Osteocyte (in vitro differentiated cells): ENCODE results near the gene FNDC8. TPM values are rescaled to one million over a fixed set of nuclear protein-coding genes. Genes with fewer than 3 reads are reported as not detected.

ENCODE experiments used
- DNase-seq: peaks from one replicate; pipeline ENCODE4 v3.0.0; 2021; ENCODE audit warnings: mixed read lengths; ENCODE audit not compliant: unreplicated experiment; ENCODE audit errors: extremely low spot score
- H3K27ac Mint-ChIP-seq: one replicate; pipeline ENCODE4 v1.8.0; 2021; ENCODE audit warnings: mild to moderate bottlenecking, mixed read lengths; ENCODE audit not compliant: unreplicated experiment
- H3K27me3 Mint-ChIP-seq: one replicate; pipeline ENCODE4 v1.8.0; 2021; ENCODE audit warnings: mixed read lengths; ENCODE audit not compliant: unreplicated experiment
- H3K36me3 Mint-ChIP-seq: one replicate; pipeline ENCODE4 v1.8.0; 2021; ENCODE audit warnings: mixed read lengths; ENCODE audit not compliant: unreplicated experiment
- H3K4me1 Mint-ChIP-seq: one replicate; pipeline ENCODE4 v1.8.0; 2021; ENCODE audit warnings: mixed read lengths; ENCODE audit not compliant: unreplicated experiment
- H3K4me3 Mint-ChIP-seq: one replicate; pipeline ENCODE4 v1.8.0; 2021; ENCODE audit warnings: mild to moderate bottlenecking, moderate library complexity, mixed read lengths; ENCODE audit not compliant: unreplicated experiment
- H3K9me3 Mint-ChIP-seq: one replicate; pipeline ENCODE4 v1.8.0; 2021; ENCODE audit warnings: mixed read lengths; ENCODE audit not compliant: unreplicated experiment
- total RNA-seq: library from RNA; stranded (reverse); gene quantifications from 2 replicates; pipeline ENCODE4 v1.2.1, GENCODE V29; 2021
- TF ChIP-seq, protein P1 (sequence below): fragments of 200-600 bp; sonication (generic); IDR thresholded peaks from 2 replicates; pipeline ENCODE4 v1.5.0; 2021; ENCODE audit warnings: antibody characterized with exemption, mild to moderate bottlenecking, moderate library complexity

Gene FNDC8
- total RNA-seq, 1 donor from 2014 or later = not detected

DNA sequence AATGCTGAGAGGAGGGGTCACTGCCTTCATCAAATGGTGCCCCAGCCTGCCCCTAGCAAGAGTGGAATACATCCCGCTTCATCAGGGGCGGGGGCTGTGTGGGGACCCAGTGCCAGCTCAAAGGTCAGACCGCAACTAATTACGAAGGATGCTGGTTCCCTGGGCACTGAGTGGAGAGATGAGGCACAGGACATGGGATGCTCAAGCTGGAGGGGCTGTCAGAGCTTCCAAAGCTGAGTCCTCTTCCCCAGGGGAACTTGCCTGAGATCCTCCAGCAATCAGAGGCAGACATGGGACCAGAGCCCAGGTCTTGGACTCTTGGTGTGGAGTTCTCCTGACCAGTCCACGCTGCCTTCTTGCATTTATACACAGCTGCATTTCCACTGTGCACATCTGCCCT lies 45.1 kb downstream of the FNDC8 start:
- Mint-ChIP-seq H3K4me1 (no peaks in the 10 kb centered on the region), H3K4me3 (no peak overlapping the region), H3K9me3 (no peaks in the 10 kb centered on the region), H3K27me3 (peaks cover 15% of the 10 kb centered on the region), H3K36me3 (no peaks in the 10 kb centered on the region), H3K27ac (no peak overlapping the region)
- TF ChIP-seq, protein P1, sequence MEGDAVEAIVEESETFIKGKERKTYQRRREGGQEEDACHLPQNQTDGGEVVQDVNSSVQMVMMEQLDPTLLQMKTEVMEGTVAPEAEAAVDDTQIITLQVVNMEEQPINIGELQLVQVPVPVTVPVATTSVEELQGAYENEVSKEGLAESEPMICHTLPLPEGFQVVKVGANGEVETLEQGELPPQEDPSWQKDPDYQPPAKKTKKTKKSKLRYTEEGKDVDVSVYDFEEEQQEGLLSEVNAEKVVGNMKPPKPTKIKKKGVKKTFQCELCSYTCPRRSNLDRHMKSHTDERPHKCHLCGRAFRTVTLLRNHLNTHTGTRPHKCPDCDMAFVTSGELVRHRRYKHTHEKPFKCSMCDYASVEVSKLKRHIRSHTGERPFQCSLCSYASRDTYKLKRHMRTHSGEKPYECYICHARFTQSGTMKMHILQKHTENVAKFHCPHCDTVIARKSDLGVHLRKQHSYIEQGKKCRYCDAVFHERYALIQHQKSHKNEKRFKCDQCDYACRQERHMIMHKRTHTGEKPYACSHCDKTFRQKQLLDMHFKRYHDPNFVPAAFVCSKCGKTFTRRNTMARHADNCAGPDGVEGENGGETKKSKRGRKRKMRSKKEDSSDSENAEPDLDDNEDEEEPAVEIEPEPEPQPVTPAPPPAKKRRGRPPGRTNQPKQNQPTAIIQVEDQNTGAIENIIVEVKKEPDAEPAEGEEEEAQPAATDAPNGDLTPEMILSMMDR = no peak
- DNase-seq = no peak

DNA sequence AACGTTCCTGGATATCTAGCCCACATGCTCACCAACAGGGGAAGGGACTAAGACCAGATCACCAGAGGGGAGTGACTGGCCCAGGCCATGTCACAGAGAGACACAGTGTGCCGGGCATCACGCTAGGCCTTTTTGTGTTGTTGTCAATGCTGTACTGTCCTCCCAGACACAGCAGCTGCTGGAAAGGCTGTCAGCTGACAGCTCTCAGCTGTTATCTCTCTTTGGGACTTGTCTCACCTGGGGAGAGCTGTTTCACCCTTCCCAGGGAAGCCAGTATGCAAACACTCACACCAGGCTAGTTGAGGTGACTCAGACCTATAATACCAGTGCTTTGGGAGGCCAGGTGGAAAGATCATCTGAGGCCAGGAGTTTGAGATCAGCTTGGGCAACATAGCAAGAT lies 45.6 kb downstream of the FNDC8 start:
- TF ChIP-seq, protein P1 = no peak
- Mint-ChIP-seq H3K9me3 (no peaks in the 10 kb centered on the region), H3K36me3 (no peaks in the 10 kb centered on the region)

DNA sequence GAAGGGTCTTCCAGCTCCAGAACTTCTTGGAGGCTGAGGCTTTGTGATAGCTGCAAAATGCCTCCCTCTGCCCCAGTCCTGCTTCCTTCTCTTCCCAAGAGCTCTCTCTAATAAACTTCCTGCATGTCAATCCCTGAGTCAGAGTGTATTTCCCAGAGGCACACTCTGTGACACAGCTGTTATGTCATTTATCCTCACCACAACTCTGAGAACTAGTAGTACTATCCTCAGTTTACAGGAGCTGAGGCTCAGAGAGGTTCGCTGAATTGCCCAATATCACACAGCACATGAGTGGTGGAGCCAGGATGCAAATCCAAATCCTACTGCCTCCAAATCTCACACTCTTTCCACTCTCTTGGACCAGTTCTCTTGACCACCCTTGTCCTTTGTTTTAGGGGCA lies 46.3 kb downstream of the FNDC8 start:
- TF ChIP-seq, protein P1 = no peak
- Mint-ChIP-seq H3K36me3 (no peaks in the 10 kb centered on the region), H3K27me3 (peaks cover 10% of the 10 kb centered on the region), H3K27ac (no peak overlapping the region), H3K4me1 (no peaks in the 10 kb centered on the region), H3K4me3 (no peak overlapping the region), H3K9me3 (no peaks in the 10 kb centered on the region)
- no peak for DNase-seq

More for the DNA sequence above, 45.6 kb downstream of the FNDC8 start:
- no peak for DNase-seq
- H3K4me3 Mint-ChIP-seq = no peak overlapping the region
- H3K27me3 Mint-ChIP-seq = peaks cover 12% of the 10 kb centered on the region
- no peaks in the 10 kb centered on the region for H3K4me1 Mint-ChIP-seq
- H3K27ac Mint-ChIP-seq = no peak overlapping the region

DNA sequence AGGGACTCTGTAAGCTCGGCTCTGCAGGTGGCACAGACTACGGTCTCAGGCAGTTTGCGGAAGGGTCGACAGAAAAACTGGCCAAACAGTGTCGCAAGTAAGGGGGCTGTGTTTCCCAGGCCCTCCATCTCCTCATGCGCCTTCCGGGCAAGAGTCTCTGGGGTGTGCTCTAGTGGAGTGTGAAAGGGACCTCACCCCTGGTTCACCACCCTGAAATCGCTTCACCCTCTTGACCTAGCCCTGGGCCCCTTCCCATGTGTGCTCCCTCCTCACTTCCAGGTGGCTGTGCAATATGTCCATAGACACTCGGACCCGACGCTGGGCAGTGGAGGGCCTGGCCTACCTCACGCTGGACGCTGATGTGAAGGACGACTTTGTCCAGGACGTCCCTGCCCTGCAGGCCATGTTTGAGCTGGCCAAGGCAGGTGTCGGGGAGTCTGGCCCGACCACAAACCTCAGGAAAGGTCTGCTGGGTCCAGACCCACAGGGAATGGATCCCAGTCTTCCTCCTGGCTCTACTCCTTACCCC lies 48.5 kb downstream of the FNDC8 start:
- Mint-ChIP-seq H3K4me1 (no peaks in the 10 kb centered on the region), H3K27ac (no peak overlapping the region), H3K36me3 (no peaks in the 10 kb centered on the region), H3K9me3 (no peaks in the 10 kb centered on the region), H3K4me3 (no peak overlapping the region), H3K27me3 (peaks cover 2% of the 10 kb centered on the region)
- no peak for DNase-seq
- TF ChIP-seq, protein P1 = no peak

DNA sequence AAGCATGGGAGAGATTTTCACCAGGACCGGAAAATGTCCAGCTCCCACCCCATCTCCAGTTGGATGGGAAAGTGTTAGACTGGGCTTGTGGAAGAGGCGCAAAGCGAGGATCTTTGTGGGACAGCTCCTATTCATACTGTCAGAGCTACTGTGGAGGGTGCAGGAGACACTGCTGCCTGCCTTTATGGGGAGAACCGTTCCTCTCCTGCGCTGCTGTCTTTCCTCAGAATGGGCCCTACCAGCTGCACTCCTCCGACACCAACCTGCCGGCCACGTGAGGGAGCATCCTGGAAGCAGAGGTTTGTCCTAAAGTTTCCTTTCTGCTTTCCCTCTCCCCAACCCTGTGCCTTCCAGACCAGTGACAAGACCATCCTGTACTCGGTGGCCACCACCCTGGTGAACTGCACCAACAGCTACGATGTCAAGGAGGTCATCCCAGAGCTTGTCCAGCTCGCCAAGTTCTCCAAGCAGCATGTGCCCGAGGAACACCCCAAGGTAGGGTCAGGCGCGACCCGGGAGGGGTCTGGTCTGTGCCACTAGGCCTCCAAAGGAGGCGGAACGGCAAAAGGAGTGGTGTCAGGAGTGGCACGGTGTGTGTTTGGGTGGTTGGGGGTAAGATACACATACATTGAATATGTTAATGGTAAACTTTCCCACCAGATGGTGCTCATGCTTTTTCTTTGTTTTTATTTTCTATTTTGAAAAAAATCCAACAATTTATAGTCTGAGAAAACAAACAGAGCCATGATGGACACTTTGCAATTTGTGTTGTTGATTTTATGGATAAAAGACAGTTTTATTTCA lies 49.8 kb downstream of the FNDC8 start:
- H3K27me3 Mint-ChIP-seq = peaks cover 10% of the 10 kb centered on the region

More for the DNA sequence above, 49.8 kb downstream of the FNDC8 start:
- H3K9me3 Mint-ChIP-seq = no peaks in the 10 kb centered on the region
- H3K4me3 Mint-ChIP-seq = no peak overlapping the region
- no peak for DNase-seq
- no peaks in the 10 kb centered on the region for H3K36me3 Mint-ChIP-seq
- no peaks in the 10 kb centered on the region for H3K4me1 Mint-ChIP-seq
- H3K27ac Mint-ChIP-seq = no peak overlapping the region
- TF ChIP-seq, protein P1 = peak; percentile 40
